Measurements from ENCODE around the gene GNAI3.

- TF ChIP-seq CTCF (IDR thresholded peaks at IDR 0.05; ENCODE audit: poor library complexity) (no peak), EZH2phosphoT487 (IDR thresholded peaks at IDR 0.05; ENCODE audit: low read depth, severe bottlenecking, unreplicated experiment) (no peak)
These were observed 10.8 kb upstream of the GNAI3 start for GRCh38 chr1:109537450-109538178.

Data from hepatocyte (in vitro differentiated cells).